ENCODE data around the gene CDH4. TPM values are rescaled to one million over a fixed set of nuclear protein-coding genes. Genes with fewer than 3 reads are reported as not detected.

The CDH4 gene
- total RNA-seq, 1 experiment from 2014 or later = 5.3 TPM

DNA sequence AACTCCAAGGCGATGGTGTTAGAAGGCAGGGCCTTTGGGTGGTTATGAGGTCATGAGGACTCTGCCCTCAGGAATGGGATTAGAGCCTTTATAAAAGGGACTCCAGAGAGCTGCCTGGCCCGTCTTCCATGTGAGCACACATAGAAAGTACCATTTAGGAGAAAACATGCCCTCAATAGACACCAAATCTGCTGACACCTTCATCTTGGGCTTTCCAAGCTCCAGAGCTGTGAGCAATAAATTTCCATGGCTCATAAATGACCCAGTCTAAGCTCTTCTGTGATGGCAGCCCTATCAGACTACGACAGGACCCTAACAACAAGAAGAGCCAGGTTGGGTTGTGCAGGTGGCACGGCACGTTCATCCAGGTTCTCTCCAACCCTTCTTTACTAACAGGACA lies 189.5 kb downstream of the CDH4 start (continued):
- TF ChIP-seq CREM (CRISPR knock-in tag; IDR thresholded peaks at IDR 0.05) (no peak), RORB (CRISPR knock-in tag; IDR thresholded peaks at IDR 0.05) (no peak), NFATC4 (CRISPR knock-in tag; IDR thresholded peaks at IDR 0.05) (no peak), TCF7 (CRISPR knock-in tag; IDR thresholded peaks at IDR 0.05; ENCODE audit: low read depth) (no peak), TEAD1 (CRISPR knock-in tag; IDR thresholded peaks at IDR 0.05) (no peak)

DNA sequence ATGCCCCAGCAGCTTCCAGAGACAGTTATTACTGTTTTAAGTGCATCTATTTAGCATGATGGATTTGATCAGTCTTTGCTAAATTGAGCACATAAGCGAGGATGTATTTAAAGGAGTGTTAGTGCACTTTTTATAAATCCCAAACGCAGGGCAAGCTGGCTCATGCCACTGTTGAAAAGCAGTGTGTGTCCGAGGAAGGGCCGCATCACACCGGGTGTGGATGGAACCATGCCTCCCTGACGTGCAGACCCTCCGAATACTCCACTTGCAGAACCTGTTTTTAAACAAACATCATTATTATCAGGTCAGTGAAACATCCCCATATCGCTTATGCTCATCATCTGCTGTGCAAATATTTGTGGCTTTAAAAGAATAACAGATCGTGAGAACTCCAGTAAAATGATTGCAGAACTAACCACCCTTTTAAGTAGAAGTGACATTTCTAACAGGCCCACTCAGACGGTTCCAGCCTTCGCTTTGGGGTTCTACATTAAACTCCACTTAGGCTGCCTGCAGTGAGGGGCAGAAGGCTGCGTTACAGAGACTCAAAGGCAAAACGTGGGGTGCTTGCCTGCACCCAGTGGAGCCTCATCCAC lies 190.1 kb downstream of the CDH4 start:
- peak overlapping the region; percentile 15; the same call in 1 of the 2 replicates for H3K27ac Mint-ChIP-seq
- H3K36me3 Mint-ChIP-seq = peaks cover 2% of the 10 kb centered on the region; the same call in 1 of the 2 replicates
- H3K4me1 Mint-ChIP-seq = peaks cover 40% of the 10 kb centered on the region
- ChIA-PET POLR2A (no interaction called here), CTCF (no interaction called here)
- ATAC-seq = peak; percentile 12
- no peak overlapping the region for H3K4me3 Mint-ChIP-seq
- no peaks in the 10 kb centered on the region for H3K9me3 Mint-ChIP-seq
- no peak for DNase-seq (ENCODE audit: low spot score)
- H3K27me3 Mint-ChIP-seq (ENCODE audit: low read depth) = peaks cover 6% of the 10 kb centered on the region
- no peak for TF ChIP-seq ZNF423 (CRISPR knock-in tag; IDR thresholded peaks at IDR 0.05)
- TF ChIP-seq ZNF416 (CRISPR knock-in tag; IDR thresholded peaks at IDR 0.05) = no peak
- no peak for TF ChIP-seq ESRRA (CRISPR knock-in tag; IDR thresholded peaks at IDR 0.05; ENCODE audit: borderline replicate concordance)
- TF ChIP-seq, protein P1, sequence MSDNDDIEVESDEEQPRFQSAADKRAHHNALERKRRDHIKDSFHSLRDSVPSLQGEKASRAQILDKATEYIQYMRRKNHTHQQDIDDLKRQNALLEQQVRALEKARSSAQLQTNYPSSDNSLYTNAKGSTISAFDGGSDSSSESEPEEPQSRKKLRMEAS (CRISPR knock-in tag; IDR thresholded peaks at IDR 0.05) = no peak
- TF ChIP-seq, protein P2, sequence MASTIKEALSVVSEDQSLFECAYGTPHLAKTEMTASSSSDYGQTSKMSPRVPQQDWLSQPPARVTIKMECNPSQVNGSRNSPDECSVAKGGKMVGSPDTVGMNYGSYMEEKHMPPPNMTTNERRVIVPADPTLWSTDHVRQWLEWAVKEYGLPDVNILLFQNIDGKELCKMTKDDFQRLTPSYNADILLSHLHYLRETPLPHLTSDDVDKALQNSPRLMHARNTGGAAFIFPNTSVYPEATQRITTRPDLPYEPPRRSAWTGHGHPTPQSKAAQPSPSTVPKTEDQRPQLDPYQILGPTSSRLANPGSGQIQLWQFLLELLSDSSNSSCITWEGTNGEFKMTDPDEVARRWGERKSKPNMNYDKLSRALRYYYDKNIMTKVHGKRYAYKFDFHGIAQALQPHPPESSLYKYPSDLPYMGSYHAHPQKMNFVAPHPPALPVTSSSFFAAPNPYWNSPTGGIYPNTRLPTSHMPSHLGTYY (CRISPR knock-in tag; IDR thresholded peaks at IDR 0.05) = no peak
- no peak for TF ChIP-seq MYBL2 (CRISPR knock-in tag; IDR thresholded peaks at IDR 0.05)
- TF ChIP-seq RORB (CRISPR knock-in tag; IDR thresholded peaks at IDR 0.05) = no peak
- no peak for TF ChIP-seq SMAD4 (CRISPR knock-in tag; IDR thresholded peaks at IDR 0.05)
- no peak for TF ChIP-seq ATF1 (CRISPR knock-in tag; IDR thresholded peaks at IDR 0.05)
- TF ChIP-seq, protein P3, sequence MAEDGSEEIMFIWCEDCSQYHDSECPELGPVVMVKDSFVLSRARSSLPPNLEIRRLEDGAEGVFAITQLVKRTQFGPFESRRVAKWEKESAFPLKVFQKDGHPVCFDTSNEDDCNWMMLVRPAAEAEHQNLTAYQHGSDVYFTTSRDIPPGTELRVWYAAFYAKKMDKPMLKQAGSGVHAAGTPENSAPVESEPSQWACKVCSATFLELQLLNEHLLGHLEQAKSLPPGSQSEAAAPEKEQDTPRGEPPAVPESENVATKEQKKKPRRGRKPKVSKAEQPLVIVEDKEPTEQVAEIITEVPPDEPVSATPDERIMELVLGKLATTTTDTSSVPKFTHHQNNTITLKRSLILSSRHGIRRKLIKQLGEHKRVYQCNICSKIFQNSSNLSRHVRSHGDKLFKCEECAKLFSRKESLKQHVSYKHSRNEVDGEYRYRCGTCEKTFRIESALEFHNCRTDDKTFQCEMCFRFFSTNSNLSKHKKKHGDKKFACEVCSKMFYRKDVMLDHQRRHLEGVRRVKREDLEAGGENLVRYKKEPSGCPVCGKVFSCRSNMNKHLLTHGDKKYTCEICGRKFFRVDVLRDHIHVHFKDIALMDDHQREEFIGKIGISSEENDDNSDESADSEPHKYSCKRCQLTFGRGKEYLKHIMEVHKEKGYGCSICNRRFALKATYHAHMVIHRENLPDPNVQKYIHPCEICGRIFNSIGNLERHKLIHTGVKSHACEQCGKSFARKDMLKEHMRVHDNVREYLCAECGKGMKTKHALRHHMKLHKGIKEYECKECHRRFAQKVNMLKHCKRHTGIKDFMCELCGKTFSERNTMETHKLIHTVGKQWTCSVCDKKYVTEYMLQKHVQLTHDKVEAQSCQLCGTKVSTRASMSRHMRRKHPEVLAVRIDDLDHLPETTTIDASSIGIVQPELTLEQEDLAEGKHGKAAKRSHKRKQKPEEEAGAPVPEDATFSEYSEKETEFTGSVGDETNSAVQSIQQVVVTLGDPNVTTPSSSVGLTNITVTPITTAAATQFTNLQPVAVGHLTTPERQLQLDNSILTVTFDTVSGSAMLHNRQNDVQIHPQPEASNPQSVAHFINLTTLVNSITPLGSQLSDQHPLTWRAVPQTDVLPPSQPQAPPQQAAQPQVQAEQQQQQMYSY (CRISPR knock-in tag; IDR thresholded peaks at IDR 0.05) = no peak
- no peak for TF ChIP-seq GTF2I (CRISPR knock-in tag; conservative IDR thresholded peaks at IDR 0.05)
- no peak for TF ChIP-seq SMAD3 (CRISPR knock-in tag; IDR thresholded peaks at IDR 0.05; ENCODE audit: borderline replicate concordance)
- TF ChIP-seq, protein P4, sequence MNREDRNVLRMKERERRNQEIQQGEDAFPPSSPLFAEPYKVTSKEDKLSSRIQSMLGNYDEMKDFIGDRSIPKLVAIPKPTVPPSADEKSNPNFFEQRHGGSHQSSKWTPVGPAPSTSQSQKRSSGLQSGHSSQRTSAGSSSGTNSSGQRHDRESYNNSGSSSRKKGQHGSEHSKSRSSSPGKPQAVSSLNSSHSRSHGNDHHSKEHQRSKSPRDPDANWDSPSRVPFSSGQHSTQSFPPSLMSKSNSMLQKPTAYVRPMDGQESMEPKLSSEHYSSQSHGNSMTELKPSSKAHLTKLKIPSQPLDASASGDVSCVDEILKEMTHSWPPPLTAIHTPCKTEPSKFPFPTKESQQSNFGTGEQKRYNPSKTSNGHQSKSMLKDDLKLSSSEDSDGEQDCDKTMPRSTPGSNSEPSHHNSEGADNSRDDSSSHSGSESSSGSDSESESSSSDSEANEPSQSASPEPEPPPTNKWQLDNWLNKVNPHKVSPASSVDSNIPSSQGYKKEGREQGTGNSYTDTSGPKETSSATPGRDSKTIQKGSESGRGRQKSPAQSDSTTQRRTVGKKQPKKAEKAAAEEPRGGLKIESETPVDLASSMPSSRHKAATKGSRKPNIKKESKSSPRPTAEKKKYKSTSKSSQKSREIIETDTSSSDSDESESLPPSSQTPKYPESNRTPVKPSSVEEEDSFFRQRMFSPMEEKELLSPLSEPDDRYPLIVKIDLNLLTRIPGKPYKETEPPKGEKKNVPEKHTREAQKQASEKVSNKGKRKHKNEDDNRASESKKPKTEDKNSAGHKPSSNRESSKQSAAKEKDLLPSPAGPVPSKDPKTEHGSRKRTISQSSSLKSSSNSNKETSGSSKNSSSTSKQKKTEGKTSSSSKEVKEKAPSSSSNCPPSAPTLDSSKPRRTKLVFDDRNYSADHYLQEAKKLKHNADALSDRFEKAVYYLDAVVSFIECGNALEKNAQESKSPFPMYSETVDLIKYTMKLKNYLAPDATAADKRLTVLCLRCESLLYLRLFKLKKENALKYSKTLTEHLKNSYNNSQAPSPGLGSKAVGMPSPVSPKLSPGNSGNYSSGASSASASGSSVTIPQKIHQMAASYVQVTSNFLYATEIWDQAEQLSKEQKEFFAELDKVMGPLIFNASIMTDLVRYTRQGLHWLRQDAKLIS (CRISPR knock-in tag; IDR thresholded peaks at IDR 0.05; ENCODE audit: borderline replicate concordance) = no peak
- TF ChIP-seq, protein P5, sequence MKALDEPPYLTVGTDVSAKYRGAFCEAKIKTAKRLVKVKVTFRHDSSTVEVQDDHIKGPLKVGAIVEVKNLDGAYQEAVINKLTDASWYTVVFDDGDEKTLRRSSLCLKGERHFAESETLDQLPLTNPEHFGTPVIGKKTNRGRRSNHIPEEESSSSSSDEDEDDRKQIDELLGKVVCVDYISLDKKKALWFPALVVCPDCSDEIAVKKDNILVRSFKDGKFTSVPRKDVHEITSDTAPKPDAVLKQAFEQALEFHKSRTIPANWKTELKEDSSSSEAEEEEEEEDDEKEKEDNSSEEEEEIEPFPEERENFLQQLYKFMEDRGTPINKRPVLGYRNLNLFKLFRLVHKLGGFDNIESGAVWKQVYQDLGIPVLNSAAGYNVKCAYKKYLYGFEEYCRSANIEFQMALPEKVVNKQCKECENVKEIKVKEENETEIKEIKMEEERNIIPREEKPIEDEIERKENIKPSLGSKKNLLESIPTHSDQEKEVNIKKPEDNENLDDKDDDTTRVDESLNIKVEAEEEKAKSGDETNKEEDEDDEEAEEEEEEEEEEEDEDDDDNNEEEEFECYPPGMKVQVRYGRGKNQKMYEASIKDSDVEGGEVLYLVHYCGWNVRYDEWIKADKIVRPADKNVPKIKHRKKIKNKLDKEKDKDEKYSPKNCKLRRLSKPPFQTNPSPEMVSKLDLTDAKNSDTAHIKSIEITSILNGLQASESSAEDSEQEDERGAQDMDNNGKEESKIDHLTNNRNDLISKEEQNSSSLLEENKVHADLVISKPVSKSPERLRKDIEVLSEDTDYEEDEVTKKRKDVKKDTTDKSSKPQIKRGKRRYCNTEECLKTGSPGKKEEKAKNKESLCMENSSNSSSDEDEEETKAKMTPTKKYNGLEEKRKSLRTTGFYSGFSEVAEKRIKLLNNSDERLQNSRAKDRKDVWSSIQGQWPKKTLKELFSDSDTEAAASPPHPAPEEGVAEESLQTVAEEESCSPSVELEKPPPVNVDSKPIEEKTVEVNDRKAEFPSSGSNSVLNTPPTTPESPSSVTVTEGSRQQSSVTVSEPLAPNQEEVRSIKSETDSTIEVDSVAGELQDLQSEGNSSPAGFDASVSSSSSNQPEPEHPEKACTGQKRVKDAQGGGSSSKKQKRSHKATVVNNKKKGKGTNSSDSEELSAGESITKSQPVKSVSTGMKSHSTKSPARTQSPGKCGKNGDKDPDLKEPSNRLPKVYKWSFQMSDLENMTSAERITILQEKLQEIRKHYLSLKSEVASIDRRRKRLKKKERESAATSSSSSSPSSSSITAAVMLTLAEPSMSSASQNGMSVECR (CRISPR knock-in tag; IDR thresholded peaks at IDR 0.05; ENCODE audit: borderline replicate concordance) = no peak
- no peak for TF ChIP-seq ZNF317 (CRISPR knock-in tag; IDR thresholded peaks at IDR 0.05; ENCODE audit: borderline replicate concordance, low read depth)
- TF ChIP-seq, protein P6, sequence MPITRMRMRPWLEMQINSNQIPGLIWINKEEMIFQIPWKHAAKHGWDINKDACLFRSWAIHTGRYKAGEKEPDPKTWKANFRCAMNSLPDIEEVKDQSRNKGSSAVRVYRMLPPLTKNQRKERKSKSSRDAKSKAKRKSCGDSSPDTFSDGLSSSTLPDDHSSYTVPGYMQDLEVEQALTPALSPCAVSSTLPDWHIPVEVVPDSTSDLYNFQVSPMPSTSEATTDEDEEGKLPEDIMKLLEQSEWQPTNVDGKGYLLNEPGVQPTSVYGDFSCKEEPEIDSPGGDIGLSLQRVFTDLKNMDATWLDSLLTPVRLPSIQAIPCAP (CRISPR knock-in tag; IDR thresholded peaks at IDR 0.05) = no peak
- TF ChIP-seq, protein P7, sequence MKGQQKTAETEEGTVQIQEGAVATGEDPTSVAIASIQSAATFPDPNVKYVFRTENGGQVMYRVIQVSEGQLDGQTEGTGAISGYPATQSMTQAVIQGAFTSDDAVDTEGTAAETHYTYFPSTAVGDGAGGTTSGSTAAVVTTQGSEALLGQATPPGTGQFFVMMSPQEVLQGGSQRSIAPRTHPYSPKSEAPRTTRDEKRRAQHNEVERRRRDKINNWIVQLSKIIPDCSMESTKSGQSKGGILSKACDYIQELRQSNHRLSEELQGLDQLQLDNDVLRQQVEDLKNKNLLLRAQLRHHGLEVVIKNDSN (CRISPR knock-in tag; IDR thresholded peaks at IDR 0.05) = no peak
